ENCODE measurements around the gene SCRN2.

DNA sequence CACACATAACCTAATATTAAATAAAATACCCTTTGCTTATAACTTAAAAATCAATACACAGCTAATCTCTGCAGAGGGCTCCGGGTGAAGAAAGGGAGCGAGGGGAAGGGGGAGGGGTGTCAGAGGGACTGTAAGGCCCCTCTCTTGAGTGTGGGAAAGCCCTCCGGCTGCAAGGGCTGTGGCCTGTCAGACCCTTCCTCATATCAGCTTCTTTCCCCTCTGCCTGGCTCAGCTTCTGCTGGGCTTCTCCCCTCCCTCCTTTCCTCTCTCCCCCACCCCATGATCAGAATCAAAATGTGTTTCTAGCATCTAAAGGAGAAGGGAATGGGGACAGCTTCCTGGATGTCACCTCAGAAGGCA is 4.6 kb upstream of the SCRN2 start:
- TF ChIP-seq POLR2A (IDR thresholded peaks at IDR 0.05) (no peak), POLR2AphosphoS5 (IDR thresholded peaks at IDR 0.05; ENCODE audit: insufficient read depth in 1 of 2, low read depth in 1 of 2) (no peak)
- TF ChIP-seq, protein P1, sequence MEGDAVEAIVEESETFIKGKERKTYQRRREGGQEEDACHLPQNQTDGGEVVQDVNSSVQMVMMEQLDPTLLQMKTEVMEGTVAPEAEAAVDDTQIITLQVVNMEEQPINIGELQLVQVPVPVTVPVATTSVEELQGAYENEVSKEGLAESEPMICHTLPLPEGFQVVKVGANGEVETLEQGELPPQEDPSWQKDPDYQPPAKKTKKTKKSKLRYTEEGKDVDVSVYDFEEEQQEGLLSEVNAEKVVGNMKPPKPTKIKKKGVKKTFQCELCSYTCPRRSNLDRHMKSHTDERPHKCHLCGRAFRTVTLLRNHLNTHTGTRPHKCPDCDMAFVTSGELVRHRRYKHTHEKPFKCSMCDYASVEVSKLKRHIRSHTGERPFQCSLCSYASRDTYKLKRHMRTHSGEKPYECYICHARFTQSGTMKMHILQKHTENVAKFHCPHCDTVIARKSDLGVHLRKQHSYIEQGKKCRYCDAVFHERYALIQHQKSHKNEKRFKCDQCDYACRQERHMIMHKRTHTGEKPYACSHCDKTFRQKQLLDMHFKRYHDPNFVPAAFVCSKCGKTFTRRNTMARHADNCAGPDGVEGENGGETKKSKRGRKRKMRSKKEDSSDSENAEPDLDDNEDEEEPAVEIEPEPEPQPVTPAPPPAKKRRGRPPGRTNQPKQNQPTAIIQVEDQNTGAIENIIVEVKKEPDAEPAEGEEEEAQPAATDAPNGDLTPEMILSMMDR (IDR thresholded peaks at IDR 0.05) = no peak
